Tibial nerve (tissue), 4 donors: ENCODE measurements around the gene GUK1. TPM values are rescaled to one million over a fixed set of nuclear protein-coding genes. Genes with fewer than 3 reads are reported as not detected.
"Not testable (repeated sequence)": the region's sequence is repeated elsewhere in the genome, so short reads cannot be mapped to it uniquely, and the experiment has no call there.

Experiments
- DNase-seq, 2 donors: peaks; one replicate each; pipeline ENCODE4 v3.0.0-alpha.2; 2019; ENCODE audit warnings: low spot score in 2 of 2
- H3K27ac ChIP-seq, 4 donors: fragments of 200-600 bp; sonication (generic) in 3 of 4; one replicate each; pipeline ENCODE4 v1.5.1; 2017 to 2019; ENCODE audit warnings: mild to moderate bottlenecking in 1 of 4
- H3K27me3 ChIP-seq, 2 donors: fragments of 200-600 bp; sonication (generic) in 1 of 2; one replicate each; pipeline versions ENCODE4 v1.5.1 to v1.6.0; 2017 to 2019
- H3K36me3 ChIP-seq, 3 donors: fragments of 200-600 bp; sonication (generic); one replicate each; pipeline ENCODE4 v1.5.1; 2018 to 2019
- H3K4me1 ChIP-seq, 4 donors: fragments of 200-600 bp; sonication (generic) in 3 of 4; one replicate each; pipeline ENCODE4 v1.5.1; 2017 to 2019
- H3K4me3 ChIP-seq, 4 donors: fragments of 200-600 bp; sonication (generic) in 3 of 4; one replicate each; pipeline ENCODE4 v1.5.1; 2017 to 2019; ENCODE audit warnings: mild to moderate bottlenecking in 1 of 4, moderate library complexity in 1 of 4
- H3K9me3 ChIP-seq, 4 donors: fragments of 200-600 bp; sonication (generic) in 3 of 4; one replicate each; pipeline ENCODE4 v1.5.1; 2017 to 2019
- CTCF ChIP-seq, 5 experiments: fragments of 200-600 bp in 3 of 5; fragments of 450-650 bp in 2 of 5; sonication (generic) in 3 of 5; IDR thresholded peaks; one replicate each; pipeline ENCODE4 v1.5.1; 2016 to 2019; ENCODE audit warnings: antibody characterized with exemption in 5 of 5, mild to moderate bottlenecking in 3 of 5, moderate library complexity in 2 of 5
- EP300 ChIP-seq, 2 donors: sonication (generic); formaldehyde crosslinking; IDR thresholded peaks; one replicate each; pipeline ENCODE4 v1.6.1; 2017; ENCODE audit warnings: antibody characterized with exemption in 2 of 2, mild to moderate bottlenecking in 1 of 2
- POLR2A ChIP-seq, 2 donors: fragments of 450-650 bp; IDR thresholded peaks; one replicate each; pipeline ENCODE4 v1.6.1; 2017; ENCODE audit warnings: antibody characterized with exemption in 2 of 2, mild to moderate bottlenecking in 2 of 2, moderate library complexity in 2 of 2
- WGBS, 2 donors: methylation state at CpG; one replicate each; pipeline ENCODE4 v1.1.5; 2018; 5-methylcytosine and 5-hydroxymethylcytosine counted together
- total RNA-seq, 4 donors: library from RNA; depleted of rRNA; stranded (reverse); fragments of >200 nt; gene quantifications; one replicate each; pipeline ENCODE4 v1.1.0, GENCODE V29; 2016

Gene GUK1
- total RNA-seq, 4 donors from 2014 or later, result 501 to 540 (median 510) TPM

- no peak overlapping the region for H3K27ac ChIP-seq
- H3K9me3 ChIP-seq, result no peaks in the 10 kb centered on the region
- H3K4me1 ChIP-seq, result peaks cover 0 to 9% (median 0%) of the 10 kb centered on the region in 4 donors
- DNase-seq, result no peak
- H3K36me3 ChIP-seq, result peaks cover 0 to 13% (median 0%) of the 10 kb centered on the region in 3 donors
- H3K4me3 ChIP-seq, result no peak overlapping the region
- WGBS, 2 donors, result 89 to 90% methylated on average over 9 of the region's 9 CpGs
- TF ChIP-seq EP300 (IDR thresholded peaks at IDR 0.05) (no peak), POLR2A (IDR thresholded peaks at IDR 0.05) (no peak), CTCF (IDR thresholded peaks at IDR 0.05) (no peak)
- H3K27me3 ChIP-seq, result no peaks in the 10 kb centered on the region
Observed at GRCh38 chr1:228181645-228182034, 41.6 kb downstream of the GUK1 start.

GRCh38 chr1:228182296-228183030 lies 42.4 kb downstream of the GUK1 start:
- DNase-seq, result no peak
- H3K9me3 ChIP-seq, result no peaks in the 10 kb centered on the region
- no peak for TF ChIP-seq POLR2A (IDR thresholded peaks at IDR 0.05)
- no peak for TF ChIP-seq EP300 (IDR thresholded peaks at IDR 0.05)
- no peak for TF ChIP-seq CTCF (IDR thresholded peaks at IDR 0.05)
- peaks cover 0 to 9% (median 0%) of the 10 kb centered on the region in 4 donors for H3K4me1 ChIP-seq
- WGBS, 2 donors, result 91 to 93% methylated on average over 20 to 31 of the region's 32 CpGs
- H3K4me3 ChIP-seq, result no peak overlapping the region
- peaks cover 0 to 12% (median 0%) of the 10 kb centered on the region in 3 donors for H3K36me3 ChIP-seq
- no peaks in the 10 kb centered on the region for H3K27me3 ChIP-seq
- no peak overlapping the region for H3K27ac ChIP-seq

- Histone ChIP-seq H3K27me3 (no peaks in the 10 kb centered on the region), H3K27ac (no peak overlapping the region), H3K9me3 (peaks cover 0 to 7% (median 3%) of the 10 kb centered on the region in 4 donors), H3K4me3 (no peak overlapping the region), H3K36me3 (peaks cover 0 to 7% (median 0%) of the 10 kb centered on the region in 3 donors), H3K4me1 (no peaks in the 10 kb centered on the region)
- TF ChIP-seq POLR2A (IDR thresholded peaks at IDR 0.05) (no peak), EP300 (IDR thresholded peaks at IDR 0.05) (no peak), CTCF (IDR thresholded peaks at IDR 0.05) (no peak)
- WGBS, 2 donors, result 56 to 64% methylated on average over 7 of the region's 7 CpGs
- no peak for DNase-seq
Observed at GRCh38 chr1:228184152-228184551, 44.1 kb downstream of the GUK1 start.

GRCh38 chr1:228185641-228185965 lies 45.5 kb downstream of the GUK1 start:
- WGBS, 2 donors, result 77 to 78% methylated on average over 11 of the region's 11 CpGs
- H3K4me3 ChIP-seq, result no peak overlapping the region
- no peak for DNase-seq
- peaks cover 0 to 7% (median 3%) of the 10 kb centered on the region in 4 donors for H3K9me3 ChIP-seq
- H3K4me1 ChIP-seq, result no peaks in the 10 kb centered on the region
- no peak overlapping the region for H3K27ac ChIP-seq
- H3K27me3 ChIP-seq, result no peaks in the 10 kb centered on the region
- peaks cover 0 to 7% (median 0%) of the 10 kb centered on the region in 3 donors for H3K36me3 ChIP-seq
- TF ChIP-seq EP300 (IDR thresholded peaks at IDR 0.05) (no peak), CTCF (IDR thresholded peaks at IDR 0.05) (no peak), POLR2A (IDR thresholded peaks at IDR 0.05) (no peak)

GRCh38 chr1:228188249-228188648 lies 48.2 kb downstream of the GUK1 start:
- not testable (repeated sequence) for H3K4me3 ChIP-seq, H3K4me1 ChIP-seq, DNase-seq, H3K27ac ChIP-seq, H3K36me3 ChIP-seq, H3K9me3 ChIP-seq, H3K27me3 ChIP-seq
- WGBS, 2 donors, result 76 to 90% methylated on average over 2 of the region's 2 CpGs
